GM13977 (cell line): ENCODE data around the gene CD58.

Experiments
- DNase-seq: peaks from one replicate; pipeline ENCODE4 v3.0.0; 2012; ENCODE audit warnings: low spot score
- in situ Hi-C: fragments of 300-500 bp; cut with MboI; formaldehyde crosslinking; loops from one replicate; pipeline ENCODE4 v1.12.0; 2022; ENCODE audit warnings: low sequenced_read_pairs, low pct_unique_long_range_greater_than_20kb, mixed read lengths, inconsistent platforms; ENCODE audit not compliant: unreplicated experiment
- TF ChIP-seq, protein P1 (sequence below): IDR thresholded peaks from 2 replicates; pipeline ENCODE4 v1.5.1; 2012; ENCODE audit warnings: mild to moderate bottlenecking, control low read depth; ENCODE audit not compliant: insufficient read depth; ENCODE audit errors: extremely low read depth, missing control alignments

The CD58 gene

DNA sequence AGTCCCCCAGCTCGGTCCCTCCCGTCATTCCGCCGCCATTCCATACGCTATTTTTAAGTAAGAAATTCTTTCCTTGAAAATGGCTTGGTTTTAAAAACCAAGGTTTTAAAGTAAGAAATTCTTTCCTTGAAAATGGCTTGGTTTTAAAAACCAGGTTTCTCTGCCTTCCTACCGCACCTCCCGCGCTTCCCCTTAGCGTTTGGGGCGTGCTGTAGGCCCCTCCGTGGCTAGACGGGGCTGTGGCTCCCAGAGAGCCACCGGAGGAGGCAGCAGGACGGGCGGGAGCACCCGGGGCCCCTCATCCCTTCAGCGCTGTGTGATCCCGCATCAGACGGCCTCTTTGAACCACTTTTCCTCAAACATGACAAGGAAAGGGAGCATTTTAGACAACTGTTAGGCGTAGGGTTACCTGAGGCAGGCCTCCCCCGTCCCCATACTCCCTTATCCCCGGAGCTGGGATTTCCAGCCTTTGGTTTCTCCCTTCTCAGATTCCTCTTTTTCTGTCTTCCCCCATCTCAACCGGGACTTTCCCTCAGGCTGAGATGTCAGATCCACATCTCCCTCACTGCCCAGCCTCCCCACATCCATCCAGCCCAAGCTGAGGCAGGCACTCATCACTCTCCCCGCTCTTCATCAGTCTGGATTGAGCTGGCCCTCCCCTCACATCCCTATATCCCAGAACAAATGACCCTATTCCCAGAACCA, 541 bp upstream of the CD58 start:
- in situ Hi-C loops = loop anchor here (25.0 kb wide), 1 partner anchor 491 kb away; the partner anchor contains the start of gene TTF2

DNA sequence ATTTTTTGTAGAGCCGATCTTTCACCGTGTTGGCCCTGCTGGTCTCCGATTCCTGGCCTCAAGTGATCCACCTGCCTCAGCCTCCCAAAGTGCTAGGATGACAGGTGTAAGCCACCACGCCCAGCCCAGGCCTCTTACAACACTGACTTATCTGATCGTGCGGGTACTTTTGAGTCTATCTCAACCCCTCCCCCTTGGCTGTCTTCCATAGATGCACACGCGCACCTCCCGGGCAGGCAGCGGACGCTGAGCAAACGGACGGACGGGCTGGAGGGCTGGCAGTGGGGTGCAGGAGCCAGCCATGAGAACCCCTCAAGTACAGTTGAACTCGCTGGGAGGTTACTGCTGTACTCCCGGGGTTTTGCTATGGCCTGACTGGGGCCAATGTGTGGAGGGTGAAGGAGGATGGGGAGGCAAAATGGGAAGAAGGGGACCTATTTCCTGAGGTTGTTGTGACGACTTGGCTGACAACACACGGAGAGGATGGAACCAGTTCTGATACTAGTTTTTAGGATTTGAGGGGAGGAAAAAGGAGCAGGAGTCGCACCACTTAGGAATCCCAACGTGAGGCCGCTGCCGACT, 959 bp downstream of the CD58 start:
- in situ Hi-C loops = loop anchor here (25.0 kb wide), 1 partner anchor 492 kb away; the partner anchor contains the start of gene TTF2
- no peak for DNase-seq
- TF ChIP-seq, protein P1, sequence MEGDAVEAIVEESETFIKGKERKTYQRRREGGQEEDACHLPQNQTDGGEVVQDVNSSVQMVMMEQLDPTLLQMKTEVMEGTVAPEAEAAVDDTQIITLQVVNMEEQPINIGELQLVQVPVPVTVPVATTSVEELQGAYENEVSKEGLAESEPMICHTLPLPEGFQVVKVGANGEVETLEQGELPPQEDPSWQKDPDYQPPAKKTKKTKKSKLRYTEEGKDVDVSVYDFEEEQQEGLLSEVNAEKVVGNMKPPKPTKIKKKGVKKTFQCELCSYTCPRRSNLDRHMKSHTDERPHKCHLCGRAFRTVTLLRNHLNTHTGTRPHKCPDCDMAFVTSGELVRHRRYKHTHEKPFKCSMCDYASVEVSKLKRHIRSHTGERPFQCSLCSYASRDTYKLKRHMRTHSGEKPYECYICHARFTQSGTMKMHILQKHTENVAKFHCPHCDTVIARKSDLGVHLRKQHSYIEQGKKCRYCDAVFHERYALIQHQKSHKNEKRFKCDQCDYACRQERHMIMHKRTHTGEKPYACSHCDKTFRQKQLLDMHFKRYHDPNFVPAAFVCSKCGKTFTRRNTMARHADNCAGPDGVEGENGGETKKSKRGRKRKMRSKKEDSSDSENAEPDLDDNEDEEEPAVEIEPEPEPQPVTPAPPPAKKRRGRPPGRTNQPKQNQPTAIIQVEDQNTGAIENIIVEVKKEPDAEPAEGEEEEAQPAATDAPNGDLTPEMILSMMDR = no peak

More for the DNA sequence above, 541 bp upstream of the CD58 start:
- no peak for DNase-seq
- TF ChIP-seq, protein P1 = no peak

- DNase-seq = no peak
- TF ChIP-seq, protein P1 = no peak
- in situ Hi-C loops = loop anchor here (25.0 kb wide), 1 partner anchor 493 kb away; the partner anchor contains the start of gene TTF2
These were observed 1.5 kb downstream of the CD58 start for GRCh38 chr1:116569381-116569670.

- in situ Hi-C loops = loop anchor here (25.0 kb wide), 1 partner anchor 493 kb away; the partner anchor contains the start of gene TTF2
- TF ChIP-seq, protein P1 = no peak
- no peak for DNase-seq
These were observed 2.0 kb downstream of the CD58 start for GRCh38 chr1:116568662-116569380.

GRCh38 chr1:116567790-116568661, 2.8 kb downstream of the CD58 start:
- TF ChIP-seq, protein P1 = no peak
- in situ Hi-C loops = loop anchor here (25.0 kb wide), 1 partner anchor 494 kb away; the partner anchor contains the start of gene TTF2
- DNase-seq = peak; percentile 49

DNA sequence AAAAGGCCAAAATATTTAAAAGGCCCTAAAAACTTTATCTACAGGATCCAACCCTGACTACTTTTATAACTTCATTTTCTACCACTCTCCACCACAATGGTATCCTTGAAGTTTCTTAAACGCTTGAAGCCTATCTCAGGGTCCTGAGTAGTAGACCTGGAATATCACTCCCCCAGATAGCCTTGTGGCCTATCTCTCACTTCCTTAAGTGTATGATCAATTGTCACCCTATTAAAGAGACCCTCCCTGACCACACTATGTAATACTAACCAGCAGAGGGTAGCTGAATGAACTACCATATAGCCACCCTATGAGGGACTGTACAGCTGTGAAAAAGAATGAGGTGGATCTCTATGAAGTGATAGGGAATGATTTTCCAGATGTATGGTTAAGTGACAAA, 5.6 kb downstream of the CD58 start:
- in situ Hi-C loops = loop anchor here (25.0 kb wide), 1 partner anchor 497 kb away; the partner anchor contains the start of gene TTF2
- TF ChIP-seq, protein P1 = no peak
- DNase-seq = no peak
